HG03469 (cell line): Measurements from ENCODE around the gene FNTB.
"Not testable (repeated sequence)": the region's sequence is repeated elsewhere in the genome, so short reads cannot be mapped to it uniquely, and the experiment has no call there.

Experiments used
- ATAC-seq: cut with Tn5 transposase; IDR thresholded peaks from one replicate; pipeline ENCODE4 v1.9.1; 2021; ENCODE audit warnings: mild to moderate bottlenecking, moderate library complexity, moderate number of reproducible peaks; ENCODE audit not compliant: unreplicated experiment

FNTB gene

GRCh38 chr14:65010211-65010931, 23.7 kb downstream of the FNTB start:
- ATAC-seq = no peak

GRCh38 chr14:65011538-65011937, 24.8 kb downstream of the FNTB start:
- no peak for ATAC-seq

- no peak for ATAC-seq
Observed at GRCh38 chr14:65012353-65012752, 25.7 kb downstream of the FNTB start.

GRCh38 chr14:65015391-65015790, 28.7 kb downstream of the FNTB start:
- ATAC-seq = no peak

GRCh38 chr14:65016471-65016870, 29.8 kb downstream of the FNTB start:
- no peak for ATAC-seq

GRCh38 chr14:65019944-65020566, 33.4 kb downstream of the FNTB start:
- ATAC-seq = no peak

GRCh38 chr14:65024957-65025356, 38.3 kb downstream of the FNTB start:
- no peak for ATAC-seq

GRCh38 chr14:65025818-65026217, 39.1 kb downstream of the FNTB start:
- no peak for ATAC-seq

- ATAC-seq = no peak
Observed at GRCh38 chr14:65026526-65026925, 39.8 kb downstream of the FNTB start.

GRCh38 chr14:65027127-65027799, 40.6 kb downstream of the FNTB start:
- ATAC-seq = no peak

GRCh38 chr14:65028937-65029336, 42.2 kb downstream of the FNTB start:
- no peak for ATAC-seq

- not testable (repeated sequence) for ATAC-seq
Observed at GRCh38 chr14:65031321-65031720, 44.6 kb downstream of the FNTB start.

- no peak for ATAC-seq
Observed at GRCh38 chr14:65032319-65032718, 45.6 kb downstream of the FNTB start.

GRCh38 chr14:65033181-65033580, 46.5 kb downstream of the FNTB start:
- ATAC-seq = no peak

GRCh38 chr14:65034021-65034420, 47.3 kb downstream of the FNTB start:
- no peak for ATAC-seq

GRCh38 chr14:65035049-65035448, 48.4 kb downstream of the FNTB start:
- ATAC-seq = no peak

- no peak for ATAC-seq
Observed at GRCh38 chr14:65038966-65039365, 52.3 kb downstream of the FNTB start.

GRCh38 chr14:65040666-65041433, 54.2 kb downstream of the FNTB start:
- no peak for ATAC-seq

- no peak for ATAC-seq
Observed at GRCh38 chr14:65041434-65041915, 54.8 kb downstream of the FNTB start.

- ATAC-seq = no peak
Observed at GRCh38 chr14:65042296-65042695, 55.6 kb downstream of the FNTB start.

- ATAC-seq = peak; percentile 62
Observed at GRCh38 chr14:65042731-65043372, 56.2 kb downstream of the FNTB start.
